Panc1 (cell line): ENCODE results near the gene BBX. TPM values are rescaled to one million over a fixed set of nuclear protein-coding genes. Genes with fewer than 3 reads are reported as not detected.

Source experiments
- ATAC-seq: fragments of 200-7000 bp; cut with Tn5 transposase; 2 replicates; pipeline ENCODE4 v1.9.1; 2020; ENCODE audit warnings: mild to moderate bottlenecking, moderate library complexity
- BruUV-seq: library from RNA; stranded (reverse); fragments of 400-500 nt; replicated peaks from 2 replicates; lab custom pipeline; 2021; lab: Mats Ljungman, UMichigan
- CTCF ChIA-PET: fragments of 300-600 bp; sonication (Branson Sonifier 250); formaldehyde crosslinking; loops from one replicate; lab custom pipeline; 2022; ENCODE audit warnings: antibody characterized with exemption; lab: Charles Lee
- POLR2A ChIA-PET: fragments of 300-600 bp; sonication (Branson Sonifier 250); formaldehyde crosslinking; loops from one replicate; lab custom pipeline; 2022; ENCODE audit warnings: antibody characterized with exemption; lab: Charles Lee
- DNase-seq: peaks from one replicate; pipeline ENCODE4 v3.0.0-alpha.2; 2010; ENCODE audit warnings: low read depth, low spot score
- H3K27ac ChIP-seq: 2 replicates; pipeline ENCODE4 v1.5.1; 2011; ENCODE audit warnings: mild to moderate bottlenecking, low read length, inconsistent platforms
- H3K27me3 ChIP-seq: fragments of 200-500 bp; sonication (Bioruptor generic); 2 replicates; pipeline ENCODE4 v1.6.0; 2014; ENCODE audit warnings: low read length, inconsistent platforms; ENCODE audit not compliant: control insufficient read depth, insufficient read depth
- H3K36me3 ChIP-seq: fragments of 200-500 bp; sonication (Bioruptor generic); 2 replicates; pipeline ENCODE4 v1.5.1; 2014; ENCODE audit warnings: inconsistent platforms, mild to moderate bottlenecking, low read length, moderate library complexity; ENCODE audit not compliant: control insufficient read depth, insufficient read depth
- H3K4me1 ChIP-seq: 2 replicates; pipeline ENCODE4 v1.5.1; 2011; ENCODE audit warnings: inconsistent platforms, mild to moderate bottlenecking, low read length, moderate library complexity; ENCODE audit not compliant: control insufficient read depth, insufficient read depth
- H3K4me3 ChIP-seq, 2 experiments: 2 replicates each; pipeline ENCODE4 v1.5.1; 2011 to 2012; ENCODE audit warnings: low read depth in 2 of 2, low read length in 2 of 2, mild to moderate bottlenecking in 2 of 2, inconsistent platforms in 1 of 2, moderate library complexity in 1 of 2
- H3K9me3 ChIP-seq: fragments of 200-500 bp; sonication (Bioruptor generic); 2 replicates; pipeline ENCODE4 v1.5.1; 2014; ENCODE audit warnings: low read depth, mild to moderate bottlenecking, inconsistent platforms, low read length, moderate library complexity; ENCODE audit not compliant: control insufficient read depth, insufficient read depth
- POLR2AphosphoS5 ChIP-seq: IDR thresholded peaks from 2 replicates; pipeline ENCODE4 v1.6.1; 2012; ENCODE audit warnings: mild to moderate bottlenecking, low read depth, low read length, moderate library complexity
- SIN3A ChIP-seq: IDR thresholded peaks from 2 replicates; pipeline ENCODE4 v1.6.1; 2012; ENCODE audit warnings: low read depth, mild to moderate bottlenecking, low read length, moderate library complexity, borderline replicate concordance; ENCODE audit not compliant: insufficient read depth
- TCF7L2 ChIP-seq: IDR thresholded peaks from 2 replicates; pipeline ENCODE4 v1.6.1; 2011; ENCODE audit warnings: mild to moderate bottlenecking, low read depth, low read length, inconsistent platforms
- in situ Hi-C: cut with HindIII; loops from 2 replicates; pipeline ENCODE4 v1.10.0; 2016; ENCODE audit warnings: low sequenced_read_pairs, low pct_unique_long_range_greater_than_20kb
- intact Hi-C: fragments of 100-400 bp; cut with micrococcal nuclease; formaldehyde crosslinking; loops from one replicate; pipeline ENCODE4 v1.10.0; 2022; ENCODE audit not compliant: unreplicated experiment
- total RNA-seq: library from RNA; stranded (reverse); gene quantifications from one replicate; pipeline ENCODE4 v1.2.1, GENCODE V29; 2021; ENCODE audit not compliant: unreplicated experiment
- TF ChIP-seq, protein P1 (sequence below), 2 experiments: IDR thresholded peaks; 2 replicates each; pipeline ENCODE4 v1.6.1; 2011 to 2012; ENCODE audit warnings: low read depth in 2 of 2, control low read depth in 1 of 2, low read length in 1 of 2, mild to moderate bottlenecking in 1 of 2, moderate library complexity in 1 of 2; ENCODE audit not compliant: insufficient read depth in 1 of 2
- TF ChIP-seq, protein P2 (sequence below): fragments of 450-650 bp; IDR thresholded peaks from 2 replicates; pipeline ENCODE4 v1.5.1; 2017; ENCODE audit warnings: mild to moderate bottlenecking

Gene BBX
- total RNA-seq, 1 experiment from 2014 or later = 28.5 TPM

DNA sequence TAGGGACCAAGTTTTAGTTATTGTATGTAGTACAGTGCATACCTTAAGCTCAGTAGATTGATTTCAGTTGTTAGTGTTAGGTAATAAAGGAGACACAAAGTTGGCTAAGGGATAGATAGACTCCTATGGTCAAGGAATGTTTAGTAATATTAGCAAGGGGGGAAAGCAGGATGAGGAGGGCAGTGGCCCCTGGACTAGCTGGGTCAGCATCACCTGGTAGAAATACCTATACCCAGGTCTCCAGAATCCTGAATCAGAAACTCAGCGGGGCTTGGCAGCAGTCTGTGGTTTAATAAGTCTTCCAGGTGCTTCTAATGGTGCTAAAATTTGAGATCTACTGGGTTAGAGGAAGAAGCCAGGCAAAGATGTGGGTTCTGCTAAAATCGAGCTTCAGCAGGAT, 35.0 kb downstream of the BBX start:
- H3K36me3 ChIP-seq = no peaks in the 10 kb centered on the region
- H3K4me3 ChIP-seq = no peak overlapping the region
- DNase-seq (no peak), ATAC-seq (no peak)
- POLR2A ChIA-PET = no interaction called here
- no peaks in the 10 kb centered on the region for H3K9me3 ChIP-seq
- H3K27me3 ChIP-seq = no peaks in the 10 kb centered on the region
- TF ChIP-seq SIN3A (no peak), POLR2AphosphoS5 (no peak)
- TF ChIP-seq, protein P1, sequence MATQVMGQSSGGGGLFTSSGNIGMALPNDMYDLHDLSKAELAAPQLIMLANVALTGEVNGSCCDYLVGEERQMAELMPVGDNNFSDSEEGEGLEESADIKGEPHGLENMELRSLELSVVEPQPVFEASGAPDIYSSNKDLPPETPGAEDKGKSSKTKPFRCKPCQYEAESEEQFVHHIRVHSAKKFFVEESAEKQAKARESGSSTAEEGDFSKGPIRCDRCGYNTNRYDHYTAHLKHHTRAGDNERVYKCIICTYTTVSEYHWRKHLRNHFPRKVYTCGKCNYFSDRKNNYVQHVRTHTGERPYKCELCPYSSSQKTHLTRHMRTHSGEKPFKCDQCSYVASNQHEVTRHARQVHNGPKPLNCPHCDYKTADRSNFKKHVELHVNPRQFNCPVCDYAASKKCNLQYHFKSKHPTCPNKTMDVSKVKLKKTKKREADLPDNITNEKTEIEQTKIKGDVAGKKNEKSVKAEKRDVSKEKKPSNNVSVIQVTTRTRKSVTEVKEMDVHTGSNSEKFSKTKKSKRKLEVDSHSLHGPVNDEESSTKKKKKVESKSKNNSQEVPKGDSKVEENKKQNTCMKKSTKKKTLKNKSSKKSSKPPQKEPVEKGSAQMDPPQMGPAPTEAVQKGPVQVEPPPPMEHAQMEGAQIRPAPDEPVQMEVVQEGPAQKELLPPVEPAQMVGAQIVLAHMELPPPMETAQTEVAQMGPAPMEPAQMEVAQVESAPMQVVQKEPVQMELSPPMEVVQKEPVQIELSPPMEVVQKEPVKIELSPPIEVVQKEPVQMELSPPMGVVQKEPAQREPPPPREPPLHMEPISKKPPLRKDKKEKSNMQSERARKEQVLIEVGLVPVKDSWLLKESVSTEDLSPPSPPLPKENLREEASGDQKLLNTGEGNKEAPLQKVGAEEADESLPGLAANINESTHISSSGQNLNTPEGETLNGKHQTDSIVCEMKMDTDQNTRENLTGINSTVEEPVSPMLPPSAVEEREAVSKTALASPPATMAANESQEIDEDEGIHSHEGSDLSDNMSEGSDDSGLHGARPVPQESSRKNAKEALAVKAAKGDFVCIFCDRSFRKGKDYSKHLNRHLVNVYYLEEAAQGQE (IDR thresholded peaks at IDR 0.05; ENCODE audit: insufficient read depth in 1 of 2, low read depth in 2 of 2, low read length in 1 of 2) = no peak
- H3K4me1 ChIP-seq = no peaks in the 10 kb centered on the region
- in situ Hi-C loops = no loop called here
- intact Hi-C loops = no loop called here
- no peak overlapping the region for H3K27ac ChIP-seq
- CTCF ChIA-PET = no interaction called here
- BruUV-seq = no TSS peak

DNA sequence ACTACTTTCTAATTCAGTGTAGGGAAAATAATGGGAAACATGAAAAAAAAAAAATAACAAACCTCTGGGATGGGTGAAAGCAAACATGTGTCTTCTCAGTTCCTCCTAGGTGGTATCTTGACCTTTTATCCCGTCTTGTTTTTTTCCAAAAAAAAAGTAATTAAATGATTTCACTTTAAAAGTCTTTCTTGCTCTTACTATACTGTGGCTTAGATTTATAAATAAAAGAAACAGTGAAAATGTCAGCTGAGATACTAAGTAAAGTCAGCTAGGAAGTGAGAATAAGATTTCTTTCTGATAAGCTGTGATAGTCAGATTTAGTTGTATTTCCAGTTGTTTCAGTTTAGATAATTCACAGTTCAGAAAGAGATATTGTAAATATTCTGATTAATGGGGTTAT, 37.4 kb downstream of the BBX start:
- Histone ChIP-seq H3K27me3 (no peaks in the 10 kb centered on the region), H3K9me3 (no peaks in the 10 kb centered on the region), H3K36me3 (no peaks in the 10 kb centered on the region), H3K4me3 (no peak overlapping the region), H3K4me1 (no peaks in the 10 kb centered on the region), H3K27ac (no peak overlapping the region)
- CTCF ChIA-PET = no interaction called here
- BruUV-seq = no TSS peak
- POLR2A ChIA-PET = no interaction called here
- intact Hi-C loops = no loop called here
- TF ChIP-seq POLR2AphosphoS5 (no peak), SIN3A (no peak), TCF7L2 (no peak)
- TF ChIP-seq, protein P2, sequence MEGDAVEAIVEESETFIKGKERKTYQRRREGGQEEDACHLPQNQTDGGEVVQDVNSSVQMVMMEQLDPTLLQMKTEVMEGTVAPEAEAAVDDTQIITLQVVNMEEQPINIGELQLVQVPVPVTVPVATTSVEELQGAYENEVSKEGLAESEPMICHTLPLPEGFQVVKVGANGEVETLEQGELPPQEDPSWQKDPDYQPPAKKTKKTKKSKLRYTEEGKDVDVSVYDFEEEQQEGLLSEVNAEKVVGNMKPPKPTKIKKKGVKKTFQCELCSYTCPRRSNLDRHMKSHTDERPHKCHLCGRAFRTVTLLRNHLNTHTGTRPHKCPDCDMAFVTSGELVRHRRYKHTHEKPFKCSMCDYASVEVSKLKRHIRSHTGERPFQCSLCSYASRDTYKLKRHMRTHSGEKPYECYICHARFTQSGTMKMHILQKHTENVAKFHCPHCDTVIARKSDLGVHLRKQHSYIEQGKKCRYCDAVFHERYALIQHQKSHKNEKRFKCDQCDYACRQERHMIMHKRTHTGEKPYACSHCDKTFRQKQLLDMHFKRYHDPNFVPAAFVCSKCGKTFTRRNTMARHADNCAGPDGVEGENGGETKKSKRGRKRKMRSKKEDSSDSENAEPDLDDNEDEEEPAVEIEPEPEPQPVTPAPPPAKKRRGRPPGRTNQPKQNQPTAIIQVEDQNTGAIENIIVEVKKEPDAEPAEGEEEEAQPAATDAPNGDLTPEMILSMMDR = no peak
- TF ChIP-seq, protein P1 (IDR thresholded peaks at IDR 0.05; ENCODE audit: insufficient read depth in 1 of 2, low read depth in 2 of 2, low read length in 1 of 2) = no peak
- ATAC-seq = no peak
- in situ Hi-C loops = no loop called here
- DNase-seq = no peak
